Central memory CD8-positive, alpha-beta T cell (primary cell): Measurements from ENCODE around the gene IMPA2.
A peak's percentile ranks its signal among the peaks of the same experiment; 100 is the strongest.

ENCODE experiments used
- ATAC-seq: fragments of 150-1000 bp; cut with Tn5 transposase; replicated peaks from 2 replicates; pipeline ENCODE4 v1.10.0; 2022; ENCODE audit warnings: mild to moderate bottlenecking, moderate FRiP score, moderate number of reproducible peaks; ENCODE audit not compliant: poor library complexity, severe bottlenecking; ENCODE audit errors: extremely low read depth
- DNase-seq, 2 donors: peaks; one replicate each; pipeline ENCODE4 v3.0.0; 2021; ENCODE audit warnings: low spot score in 2 of 2
- H3K27ac Mint-ChIP-seq: one replicate; pipeline ENCODE4 v1.8.0; 2022; ENCODE audit warnings: low read depth, mild to moderate bottlenecking, moderate library complexity, mixed read lengths
- H3K27me3 Mint-ChIP-seq: one replicate; pipeline ENCODE4 v1.8.0; 2022; ENCODE audit warnings: mixed read lengths
- H3K36me3 Mint-ChIP-seq: one replicate; pipeline ENCODE4 v1.8.0; 2022; ENCODE audit warnings: mild to moderate bottlenecking, moderate library complexity, mixed read lengths; ENCODE audit not compliant: insufficient read depth
- H3K4me1 Mint-ChIP-seq: one replicate; pipeline ENCODE4 v1.8.0; 2022; ENCODE audit warnings: mixed read lengths
- H3K4me3 Mint-ChIP-seq: one replicate; pipeline ENCODE4 v1.8.0; 2022; ENCODE audit warnings: mild to moderate bottlenecking, moderate library complexity, mixed read lengths
- H3K9me3 Mint-ChIP-seq: one replicate; pipeline ENCODE4 v1.8.0; 2022; ENCODE audit warnings: mixed read lengths

IMPA2 gene

GRCh38 chr18:11985586-11985985 lies 4.3 kb downstream of the IMPA2 start:
- no peak overlapping the region for H3K27ac Mint-ChIP-seq
- no peaks in the 10 kb centered on the region for H3K36me3 Mint-ChIP-seq
- H3K4me3 Mint-ChIP-seq: no peak overlapping the region
- H3K27me3 Mint-ChIP-seq: no peaks in the 10 kb centered on the region
- no peaks in the 10 kb centered on the region for H3K9me3 Mint-ChIP-seq
- ATAC-seq (no peak), DNase-seq (no peak)
- peaks cover 6% of the 10 kb centered on the region for H3K4me1 Mint-ChIP-seq

GRCh38 chr18:11986061-11986460 lies 4.8 kb downstream of the IMPA2 start:
- Mint-ChIP-seq H3K27ac (no peak overlapping the region), H3K4me1 (peaks cover 9% of the 10 kb centered on the region), H3K27me3 (no peaks in the 10 kb centered on the region), H3K36me3 (no peaks in the 10 kb centered on the region), H3K4me3 (no peak overlapping the region), H3K9me3 (no peaks in the 10 kb centered on the region)
- DNase-seq: no peak
- ATAC-seq: no peak

GRCh38 chr18:11987527-11987926 lies 6.2 kb downstream of the IMPA2 start:
- H3K4me3 Mint-ChIP-seq: no peak overlapping the region

GRCh38 chr18:11989174-11989573 lies 7.9 kb downstream of the IMPA2 start:
- DNase-seq (no peak), ATAC-seq (no peak)
- Mint-ChIP-seq H3K4me3 (no peak overlapping the region), H3K27ac (no peak overlapping the region), H3K36me3 (no peaks in the 10 kb centered on the region), H3K9me3 (no peaks in the 10 kb centered on the region), H3K4me1 (peaks cover 8% of the 10 kb centered on the region), H3K27me3 (no peaks in the 10 kb centered on the region)

More at GRCh38 chr18:11987527-11987926, 6.2 kb downstream of the IMPA2 start:
- Mint-ChIP-seq H3K9me3 (no peaks in the 10 kb centered on the region), H3K36me3 (no peaks in the 10 kb centered on the region), H3K27ac (no peak overlapping the region), H3K27me3 (no peaks in the 10 kb centered on the region), H3K4me1 (peaks cover 8% of the 10 kb centered on the region)
- ATAC-seq: no peak
- DNase-seq: no peak

- ATAC-seq: no peak
- Mint-ChIP-seq H3K36me3 (no peaks in the 10 kb centered on the region), H3K27me3 (no peaks in the 10 kb centered on the region), H3K4me3 (no peak overlapping the region), H3K4me1 (peaks cover 8% of the 10 kb centered on the region), H3K27ac (no peak overlapping the region), H3K9me3 (no peaks in the 10 kb centered on the region)
- DNase-seq: no peak
Observed at GRCh38 chr18:11989966-11990380, 8.7 kb downstream of the IMPA2 start.

- no peak for ATAC-seq
- no peaks in the 10 kb centered on the region for H3K27me3 Mint-ChIP-seq
- no peaks in the 10 kb centered on the region for H3K36me3 Mint-ChIP-seq
- H3K4me1 Mint-ChIP-seq: peaks cover 12% of the 10 kb centered on the region
- no peak for DNase-seq
- H3K27ac Mint-ChIP-seq: no peak overlapping the region
- H3K4me3 Mint-ChIP-seq: no peak overlapping the region
- H3K9me3 Mint-ChIP-seq: no peaks in the 10 kb centered on the region
Observed at GRCh38 chr18:11990539-11990938, 9.2 kb downstream of the IMPA2 start.

- no peak for DNase-seq
- H3K27me3 Mint-ChIP-seq: no peaks in the 10 kb centered on the region
- H3K36me3 Mint-ChIP-seq: no peaks in the 10 kb centered on the region
- ATAC-seq: no peak
- no peak overlapping the region for H3K4me3 Mint-ChIP-seq
- H3K27ac Mint-ChIP-seq: no peak overlapping the region
- no peaks in the 10 kb centered on the region for H3K9me3 Mint-ChIP-seq
- peaks cover 18% of the 10 kb centered on the region for H3K4me1 Mint-ChIP-seq
Observed at GRCh38 chr18:11991021-11991795, 9.9 kb downstream of the IMPA2 start.

- no peak overlapping the region for H3K27ac Mint-ChIP-seq
- H3K27me3 Mint-ChIP-seq: no peaks in the 10 kb centered on the region
Observed at GRCh38 chr18:11992096-11992790, 10.9 kb downstream of the IMPA2 start.

GRCh38 chr18:11993264-11993916 lies 12.1 kb downstream of the IMPA2 start:
- DNase-seq (no peak), ATAC-seq (no peak)
- H3K4me3 Mint-ChIP-seq: no peak overlapping the region
- no peaks in the 10 kb centered on the region for H3K9me3 Mint-ChIP-seq
- peaks cover 18% of the 10 kb centered on the region for H3K4me1 Mint-ChIP-seq
- no peaks in the 10 kb centered on the region for H3K27me3 Mint-ChIP-seq
- no peaks in the 10 kb centered on the region for H3K36me3 Mint-ChIP-seq
- no peak overlapping the region for H3K27ac Mint-ChIP-seq

More at GRCh38 chr18:11992096-11992790, 10.9 kb downstream of the IMPA2 start:
- Mint-ChIP-seq H3K4me3 (no peak overlapping the region), H3K36me3 (no peaks in the 10 kb centered on the region), H3K9me3 (no peaks in the 10 kb centered on the region), H3K4me1 (peaks cover 18% of the 10 kb centered on the region)
- DNase-seq (no peak), ATAC-seq (no peak)

- no peak for DNase-seq
- no peak overlapping the region for H3K4me3 Mint-ChIP-seq
- H3K4me1 Mint-ChIP-seq: peaks cover 18% of the 10 kb centered on the region
- no peak overlapping the region for H3K27ac Mint-ChIP-seq
- H3K9me3 Mint-ChIP-seq: no peaks in the 10 kb centered on the region
- H3K36me3 Mint-ChIP-seq: no peaks in the 10 kb centered on the region
- no peak for ATAC-seq
- no peaks in the 10 kb centered on the region for H3K27me3 Mint-ChIP-seq
Observed at GRCh38 chr18:11994336-11994702, 13.0 kb downstream of the IMPA2 start.

GRCh38 chr18:11994703-11995444 lies 13.6 kb downstream of the IMPA2 start:
- H3K4me3 Mint-ChIP-seq: no peak overlapping the region
- DNase-seq: no peak
- H3K9me3 Mint-ChIP-seq: no peaks in the 10 kb centered on the region
- H3K36me3 Mint-ChIP-seq: no peaks in the 10 kb centered on the region
- H3K4me1 Mint-ChIP-seq: peaks cover 18% of the 10 kb centered on the region
- H3K27ac Mint-ChIP-seq: no peak overlapping the region
- H3K27me3 Mint-ChIP-seq: no peaks in the 10 kb centered on the region
- ATAC-seq: no peak

GRCh38 chr18:11995445-11996189 lies 14.3 kb downstream of the IMPA2 start:
- peak; percentile 30 to 34 for DNase-seq
- ATAC-seq: peak; percentile 63
- H3K9me3 Mint-ChIP-seq: no peaks in the 10 kb centered on the region
- H3K4me3 Mint-ChIP-seq: no peak overlapping the region
- no peaks in the 10 kb centered on the region for H3K36me3 Mint-ChIP-seq
- H3K27me3 Mint-ChIP-seq: no peaks in the 10 kb centered on the region
- peaks cover 18% of the 10 kb centered on the region for H3K4me1 Mint-ChIP-seq
- H3K27ac Mint-ChIP-seq: no peak overlapping the region
